ENCODE data around the gene R3HDM2. TPM values are rescaled to one million over a fixed set of nuclear protein-coding genes. Genes with fewer than 3 reads are reported as not detected.
A peak's percentile ranks its signal among the peaks of the same experiment; 100 is the strongest.

R3HDM2 gene
- total and polyA plus RNA-seq, 2 of the 13 experiments (the other 11 are each of a cell fraction or from before 2014, with no cell fraction given), result 11.1 to 23.5 TPM

GRCh38 chr12:57459750-57460467 is 29.1 kb upstream of the R3HDM2 start, which contains the start of gene GLI1 (continued):
- TF ChIP-seq, protein P1, sequence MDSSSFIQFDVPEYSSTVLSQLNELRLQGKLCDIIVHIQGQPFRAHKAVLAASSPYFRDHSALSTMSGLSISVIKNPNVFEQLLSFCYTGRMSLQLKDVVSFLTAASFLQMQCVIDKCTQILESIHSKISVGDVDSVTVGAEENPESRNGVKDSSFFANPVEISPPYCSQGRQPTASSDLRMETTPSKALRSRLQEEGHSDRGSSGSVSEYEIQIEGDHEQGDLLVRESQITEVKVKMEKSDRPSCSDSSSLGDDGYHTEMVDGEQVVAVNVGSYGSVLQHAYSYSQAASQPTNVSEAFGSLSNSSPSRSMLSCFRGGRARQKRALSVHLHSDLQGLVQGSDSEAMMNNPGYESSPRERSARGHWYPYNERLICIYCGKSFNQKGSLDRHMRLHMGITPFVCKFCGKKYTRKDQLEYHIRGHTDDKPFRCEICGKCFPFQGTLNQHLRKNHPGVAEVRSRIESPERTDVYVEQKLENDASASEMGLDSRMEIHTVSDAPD (CRISPR knock-in tag; IDR thresholded peaks at IDR 0.05), result no peak
- TF ChIP-seq, protein P2, sequence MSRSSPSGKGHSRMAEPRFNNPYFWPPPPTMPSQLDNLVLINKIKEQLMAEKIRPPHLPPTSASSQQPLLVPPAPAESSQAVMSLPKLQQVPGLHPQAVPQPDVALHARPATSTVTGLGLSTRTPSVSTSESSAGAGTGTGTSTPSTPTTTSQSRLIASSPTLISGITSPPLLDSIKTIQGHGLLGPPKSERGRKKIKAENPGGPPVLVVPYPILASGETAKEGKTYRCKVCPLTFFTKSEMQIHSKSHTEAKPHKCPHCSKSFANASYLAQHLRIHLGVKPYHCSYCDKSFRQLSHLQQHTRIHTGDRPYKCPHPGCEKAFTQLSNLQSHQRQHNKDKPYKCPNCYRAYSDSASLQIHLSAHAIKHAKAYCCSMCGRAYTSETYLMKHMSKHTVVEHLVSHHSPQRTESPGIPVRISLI (CRISPR knock-in tag; IDR thresholded peaks at IDR 0.05; ENCODE audit: borderline replicate concordance), result 0 out of 2 replicates have a peak, but pooled peaks have one; percentile 4
- TF ChIP-seq PHF21A (CRISPR knock-in tag; IDR thresholded peaks at IDR 0.05) (0 out of 2 replicates have a peak, but pooled peaks have one; percentile 5), RBM39 (IDR thresholded peaks at IDR 0.05; ENCODE audit: low read depth, low read length, poor library complexity, severe bottlenecking) (peak; percentile 2)

GRCh38 chr12:57459055-57459749 is 28.4 kb upstream of the R3HDM2 start:
- Histone ChIP-seq H3K4me2 (ENCODE audit: low read depth, low read length) (peak overlapping the region; percentile 100), H3K27me3 (ENCODE audit: control insufficient read depth in 1 of 2, insufficient read depth in 2 of 2, low read length in 2 of 2) (peaks cover 0 to 9% of the 10 kb centered on the region in 2 experiments; a peak in 2 of 5 replicates), H3K27ac (ENCODE audit: extremely low read length, insufficient read depth, low read length) (peak overlapping the region; percentile 43), H3K4me3 (replicated peaks in 1 of 3; ENCODE audit: insufficient read depth in 1 of 3, low read depth in 2 of 3, low read length in 3 of 3) (peak overlapping the region; percentile 63 to 94 (median 76)), H2AFZ (ENCODE audit: low read length) (peak overlapping the region; percentile 87), H3K36me3 (replicated peaks in 1 of 2; ENCODE audit: control insufficient read depth in 1 of 2, insufficient read depth in 2 of 2, low read length in 2 of 2) (no peaks in the 10 kb centered on the region), H4K20me1 (ENCODE audit: insufficient read depth, low read length) (no peaks in the 10 kb centered on the region), H3K4me1 (ENCODE audit: insufficient read depth, low read length) (peaks cover 77% of the 10 kb centered on the region), H3K9ac (ENCODE audit: insufficient read depth, low read depth, low read length) (peak overlapping the region; percentile 64), H3K79me2 (ENCODE audit: insufficient read depth, low read length) (peaks cover 15% of the 10 kb centered on the region), H3K9me3 (ENCODE audit: low read length) (no peaks in the 10 kb centered on the region)
- ChIA-PET POLR2A (interaction anchor here (0.8 to 1.8 kb wide), 5 partner anchors 25 to 230 kb away, joined by 3 to 11 read pairs (median 5); partner anchors contain the start of genes DDIT3, INHBC and SHMT2), CTCF (ENCODE audit: low intra/inter-chr PET ratio, low total read pairs) (interaction anchor here (1.4 kb wide), 1 partner anchor 152 kb away, joined by 5 read pairs; no protein-coding TSS in a partner anchor)
- in situ Hi-C loops (cut with HindIII; ENCODE audit: extremely low pct_ligation_motif_present, low pct_unique_long_range_greater_than_20kb) (loop anchor here (5.0 kb wide), 1 partner anchor 197 kb away; no protein-coding TSS in a partner anchor), intact Hi-C loops (cut with micrococcal nuclease; ENCODE audit: unreplicated experiment) (loop anchor here (10.0 kb wide), 1 partner anchor 704 kb away; the partner anchor contains the start of gene PRIM1)
- WGBS (ENCODE audit: low lambda C conversion rate), result 0% methylated on average over 16 of the region's 24 CpGs
- no TSS peak for BruUV-seq (replicated peaks)
- FAIRE-seq (peak; percentile 84), DNase-seq (ENCODE audit: low spot score) (peak; percentile 84), ATAC-seq (peak; percentile 22)
- TF ChIP-seq GPN1 (CRISPR knock-in tag; IDR thresholded peaks at IDR 0.05; ENCODE audit: borderline replicate concordance), result no peak
- TF ChIP-seq TAF15 (IDR thresholded peaks at IDR 0.05; ENCODE audit: low read depth, low read length, poor library complexity, severe bottlenecking), result no peak
- TF ChIP-seq REL (CRISPR knock-in tag; conservative IDR thresholded peaks at IDR 0.05), result no peak
- TF ChIP-seq CHCHD3 (CRISPR knock-in tag; IDR thresholded peaks at IDR 0.05), result no peak
